Adrenal gland (tissue), 5 donors: ENCODE results near the gene PDE7B.

Experiments used
- CTCF ChIP-seq, 6 experiments: fragments of 450-650 bp in 4 of 6; fragments of 200-600 bp in 2 of 6; sonication (generic) in 1 of 6; IDR thresholded peaks; 1 replicate in 5 of 6; 2 replicates in 1 of 6; pipeline versions ENCODE4 v1.5.1 to v1.8.0; 2016 to 2021; ENCODE audit warnings: antibody characterized with exemption in 6 of 6, mild to moderate bottlenecking in 2 of 6, moderate library complexity in 1 of 6
- POLR2A ChIP-seq, 2 donors: fragments of 450-650 bp; IDR thresholded peaks; one replicate each; pipeline ENCODE4 v1.6.1; 2017; ENCODE audit warnings: antibody characterized with exemption in 2 of 2, mild to moderate bottlenecking in 2 of 2, moderate library complexity in 1 of 2
- donor health status: DM: no; HTN: no; CAD: no.

GRCh38 chr6:136060759-136061158 is 209.3 kb downstream of the PDE7B start:
- no peak for TF ChIP-seq CTCF (IDR thresholded peaks at IDR 0.05)
- TF ChIP-seq POLR2A (IDR thresholded peaks at IDR 0.05): no peak
